Breast epithelium (tissue), 4 donors: ENCODE data around the gene ITIH5. TPM values are rescaled to one million over a fixed set of nuclear protein-coding genes. Genes with fewer than 3 reads are reported as not detected.

Experiments
- DNase-seq, 2 donors: peaks; one replicate each; pipeline ENCODE4 v3.0.0-alpha.2; 2019; ENCODE audit warnings: low spot score in 2 of 2
- H3K27ac ChIP-seq, 2 donors: fragments of 200-600 bp; sonication (generic) in 1 of 2; one replicate each; pipeline ENCODE4 v1.5.1; 2016 to 2019; ENCODE audit warnings: mild to moderate bottlenecking in 1 of 2
- H3K27me3 ChIP-seq, 2 donors: fragments of 200-600 bp; sonication (generic) in 1 of 2; one replicate each; pipeline versions ENCODE4 v1.5.1 to v1.6.0; 2017 to 2019; ENCODE audit warnings: control low read depth in 1 of 2, mild to moderate bottlenecking in 1 of 2
- H3K36me3 ChIP-seq: fragments of 200-600 bp; one replicate; pipeline ENCODE4 v1.5.1; 2019
- H3K4me1 ChIP-seq, 2 donors: fragments of 200-600 bp; sonication (generic); one replicate each; pipeline ENCODE4 v1.5.1; 2016 to 2019; ENCODE audit warnings: control low read depth in 1 of 2
- H3K4me3 ChIP-seq, 3 donors: fragments of 200-600 bp; sonication (generic); 1 replicate in 2 of 3; 2 replicates in 1 of 3; pipeline ENCODE4 v1.5.1; 2016 to 2019; ENCODE audit warnings: mild to moderate bottlenecking in 3 of 3, moderate library complexity in 2 of 3
- H3K9me3 ChIP-seq, 2 donors: fragments of 200-600 bp; sonication (generic) in 1 of 2; one replicate each; pipeline ENCODE4 v1.5.1; 2016 to 2019; ENCODE audit warnings: control low read depth in 1 of 2
- POLR2A ChIP-seq: fragments of 450-650 bp; IDR thresholded peaks from one replicate; pipeline ENCODE4 v1.6.1; 2016; ENCODE audit warnings: antibody characterized with exemption, mild to moderate bottlenecking, moderate library complexity
- POLR2AphosphoS5 ChIP-seq, 3 donors: sonication (generic); formaldehyde crosslinking; IDR thresholded peaks; one replicate each; pipeline ENCODE4 v1.6.1; 2017; ENCODE audit warnings: antibody characterized with exemption in 3 of 3
- intact Hi-C: fragments of 100-400 bp; cut with DNase I; formaldehyde crosslinking; loops from one replicate; pipeline ENCODE4 v1.15.1; 2023; ENCODE audit warnings: low total_unique reads
- total RNA-seq, 3 donors: library from RNA; depleted of rRNA; stranded (reverse); fragments of >200 nt; gene quantifications; one replicate each; pipeline ENCODE4 v1.1.0, GENCODE V29; 2016
- TF ChIP-seq, protein P1 (sequence below), 3 donors: fragments of 450-650 bp; IDR thresholded peaks; one replicate each; pipeline ENCODE4 v1.5.1; 2016 to 2017; ENCODE audit warnings: antibody characterized with exemption in 3 of 3, mild to moderate bottlenecking in 3 of 3, moderate library complexity in 3 of 3

Gene ITIH5
- total RNA-seq, 3 donors from 2014 or later: 18.7 to 407 (median 54.1) TPM

DNA sequence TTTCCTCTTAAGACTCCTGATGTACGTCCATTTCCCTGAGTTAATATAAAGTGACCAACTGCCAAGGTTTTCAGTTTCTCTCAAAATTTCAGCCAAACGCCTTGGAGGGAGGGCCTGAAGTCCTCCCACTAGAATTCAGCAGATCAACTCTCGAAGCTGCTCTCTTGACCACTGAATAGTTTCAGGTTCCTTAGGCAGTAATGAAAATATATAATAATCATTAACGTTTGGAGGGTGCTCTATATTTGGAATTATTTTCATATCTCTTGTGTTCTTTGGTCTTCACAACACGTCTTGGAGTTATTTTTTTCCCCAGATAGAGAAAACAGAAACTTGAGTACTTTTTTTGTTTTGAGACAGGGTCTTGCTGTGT lies 132.3 kb downstream of the ITIH5 start:
- DNase-seq: no peak
- no peak overlapping the region for H3K4me3 ChIP-seq
- H3K27me3 ChIP-seq: no peaks in the 10 kb centered on the region
- no peaks in the 10 kb centered on the region for H3K9me3 ChIP-seq
- no peaks in the 10 kb centered on the region for H3K36me3 ChIP-seq
- no peaks in the 10 kb centered on the region for H3K4me1 ChIP-seq
- TF ChIP-seq POLR2AphosphoS5 (IDR thresholded peaks at IDR 0.05) (no peak), POLR2A (no peak)
- TF ChIP-seq, protein P1, sequence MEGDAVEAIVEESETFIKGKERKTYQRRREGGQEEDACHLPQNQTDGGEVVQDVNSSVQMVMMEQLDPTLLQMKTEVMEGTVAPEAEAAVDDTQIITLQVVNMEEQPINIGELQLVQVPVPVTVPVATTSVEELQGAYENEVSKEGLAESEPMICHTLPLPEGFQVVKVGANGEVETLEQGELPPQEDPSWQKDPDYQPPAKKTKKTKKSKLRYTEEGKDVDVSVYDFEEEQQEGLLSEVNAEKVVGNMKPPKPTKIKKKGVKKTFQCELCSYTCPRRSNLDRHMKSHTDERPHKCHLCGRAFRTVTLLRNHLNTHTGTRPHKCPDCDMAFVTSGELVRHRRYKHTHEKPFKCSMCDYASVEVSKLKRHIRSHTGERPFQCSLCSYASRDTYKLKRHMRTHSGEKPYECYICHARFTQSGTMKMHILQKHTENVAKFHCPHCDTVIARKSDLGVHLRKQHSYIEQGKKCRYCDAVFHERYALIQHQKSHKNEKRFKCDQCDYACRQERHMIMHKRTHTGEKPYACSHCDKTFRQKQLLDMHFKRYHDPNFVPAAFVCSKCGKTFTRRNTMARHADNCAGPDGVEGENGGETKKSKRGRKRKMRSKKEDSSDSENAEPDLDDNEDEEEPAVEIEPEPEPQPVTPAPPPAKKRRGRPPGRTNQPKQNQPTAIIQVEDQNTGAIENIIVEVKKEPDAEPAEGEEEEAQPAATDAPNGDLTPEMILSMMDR (IDR thresholded peaks at IDR 0.05): no peak
- intact Hi-C loops: loop anchor here (10.0 kb wide), 1 partner anchor 1120 kb away; no protein-coding TSS in a partner anchor
- H3K27ac ChIP-seq: no peak overlapping the region

DNA sequence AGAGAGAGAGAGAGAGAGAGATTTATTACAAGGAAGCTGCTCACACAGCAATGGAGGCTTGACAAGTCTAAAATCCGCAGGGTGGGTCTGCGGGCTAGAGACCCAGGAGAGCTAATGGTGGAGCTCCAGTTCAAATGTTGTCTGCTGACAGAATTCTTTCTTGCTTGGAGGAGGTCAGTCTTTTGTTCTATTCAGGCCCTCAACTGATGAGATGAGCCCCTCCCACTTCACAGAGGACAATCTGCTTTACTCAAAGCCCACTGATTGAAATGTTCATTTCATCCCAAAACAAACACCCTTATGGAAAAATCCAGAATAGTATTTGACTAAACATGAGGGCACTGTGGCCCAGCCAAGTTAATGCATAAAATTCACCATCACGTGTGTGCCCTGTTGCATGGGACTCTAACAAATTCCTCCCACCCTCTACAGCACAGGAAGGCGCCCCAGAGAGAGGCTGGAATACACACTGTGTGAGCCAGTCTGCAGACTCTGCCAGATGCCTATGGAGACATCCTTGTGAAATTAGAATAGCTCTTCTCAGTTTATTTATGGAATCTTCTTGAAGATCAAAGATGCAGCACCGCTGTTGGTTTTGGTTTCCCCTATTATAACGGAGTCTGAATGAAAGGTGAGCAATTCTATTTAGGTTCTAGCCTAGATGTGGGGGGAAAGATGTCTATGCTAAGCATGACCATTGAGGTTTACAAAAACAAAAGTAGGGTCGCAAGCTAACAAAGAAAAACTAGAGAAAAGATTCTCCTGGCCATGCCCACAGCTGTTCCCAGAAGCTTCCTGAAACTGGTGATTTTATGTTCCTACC lies 132.9 kb downstream of the ITIH5 start:
- DNase-seq: no peak
- H3K27ac ChIP-seq: no peak overlapping the region
- no peak overlapping the region for H3K4me3 ChIP-seq
- no peaks in the 10 kb centered on the region for H3K36me3 ChIP-seq
- H3K4me1 ChIP-seq: no peaks in the 10 kb centered on the region
- TF ChIP-seq POLR2A (no peak), POLR2AphosphoS5 (IDR thresholded peaks at IDR 0.05) (no peak)
- TF ChIP-seq, protein P1 (IDR thresholded peaks at IDR 0.05): no peak
- intact Hi-C loops: loop anchor here (10.0 kb wide), 1 partner anchor 1119 kb away; no protein-coding TSS in a partner anchor
- no peaks in the 10 kb centered on the region for H3K27me3 ChIP-seq
- no peaks in the 10 kb centered on the region for H3K9me3 ChIP-seq

- Histone ChIP-seq H3K27me3 (no peaks in the 10 kb centered on the region), H3K27ac (no peak overlapping the region), H3K4me1 (no peaks in the 10 kb centered on the region), H3K36me3 (no peaks in the 10 kb centered on the region), H3K9me3 (no peaks in the 10 kb centered on the region), H3K4me3 (no peak overlapping the region)
- no peak for DNase-seq
- intact Hi-C loops: loop anchor here (10.0 kb wide), 1 partner anchor 1118 kb away; no protein-coding TSS in a partner anchor
- TF ChIP-seq, protein P1 (IDR thresholded peaks at IDR 0.05): no peak
- TF ChIP-seq POLR2AphosphoS5 (IDR thresholded peaks at IDR 0.05) (no peak), POLR2A (no peak)
These were observed 133.9 kb downstream of the ITIH5 start for GRCh38 chr10:7532723-7533498.

- Histone ChIP-seq H3K27ac (no peak overlapping the region), H3K27me3 (no peaks in the 10 kb centered on the region), H3K9me3 (no peaks in the 10 kb centered on the region), H3K4me1 (no peaks in the 10 kb centered on the region), H3K36me3 (no peaks in the 10 kb centered on the region), H3K4me3 (no peak overlapping the region)
- no peak for DNase-seq
- TF ChIP-seq POLR2A: no peak
- TF ChIP-seq, protein P1 (IDR thresholded peaks at IDR 0.05): peak in 1 of 3 donors; percentile 10
- intact Hi-C loops: loop anchor here (5.0 to 10.0 kb wide), 2 partner anchors 158 to 1115 kb away; no protein-coding TSS in a partner anchor
These were observed 137.1 kb downstream of the ITIH5 start for GRCh38 chr10:7529638-7530037.
